Neural progenitor cell (in vitro differentiated cells): ENCODE data around the gene METRNL. TPM values are rescaled to one million over a fixed set of nuclear protein-coding genes. Genes with fewer than 3 reads are reported as not detected.

Source experiments
- DNase-seq: peaks from one replicate; pipeline ENCODE4 v3.0.0-alpha.2; 2016; ENCODE audit warnings: low spot score
- H2AFZ ChIP-seq: fragments of 200-600 bp; sonication (generic); replicated peaks from 2 replicates; pipeline ENCODE4 v1.6.1; 2016; ENCODE audit warnings: antibody characterized with exemption
- H3F3A ChIP-seq: fragments of 200-600 bp; sonication (generic); 2 replicates; pipeline ENCODE4 v1.6.1; 2016; ENCODE audit warnings: antibody characterized with exemption, low read depth
- H3K27ac ChIP-seq: fragments of 200-600 bp; sonication (generic); 2 replicates; pipeline ENCODE4 v1.5.1; 2016; ENCODE audit warnings: mild to moderate bottlenecking
- H3K27me3 ChIP-seq: fragments of 200-600 bp; sonication (generic); 2 replicates; pipeline ENCODE4 v1.6.1; 2016; ENCODE audit warnings: mild to moderate bottlenecking, moderate library complexity
- H3K36me3 ChIP-seq: fragments of 200-600 bp; sonication (generic); 2 replicates; pipeline ENCODE4 v1.5.1; 2016
- H3K4me1 ChIP-seq: fragments of 200-600 bp; sonication (generic); 2 replicates; pipeline ENCODE4 v1.6.1; 2016; ENCODE audit warnings: mixed run types
- H3K4me2 ChIP-seq: fragments of 200-600 bp; sonication (generic); 2 replicates; pipeline ENCODE4 v1.6.1; 2016
- H3K4me3 ChIP-seq: fragments of 200-600 bp; sonication (generic); 2 replicates; pipeline ENCODE4 v1.5.1; 2016
- H3K79me2 ChIP-seq: fragments of 200-600 bp; sonication (generic); 2 replicates; pipeline ENCODE4 v1.6.1; 2016; ENCODE audit warnings: low read depth
- H3K9ac ChIP-seq: fragments of 200-600 bp; sonication (generic); 2 replicates; pipeline ENCODE4 v1.6.1; 2016
- H3K9me3 ChIP-seq: fragments of 200-600 bp; sonication (generic); 2 replicates; pipeline ENCODE4 v1.5.1; 2016; ENCODE audit warnings: low read depth
- H4K20me1 ChIP-seq: fragments of 200-600 bp; sonication (generic); 2 replicates; pipeline ENCODE4 v1.6.1; 2016; ENCODE audit warnings: low read depth
- H3K27ac Mint-ChIP-seq: 3 replicates; pipeline ENCODE4 v1.8.0; 2021; ENCODE audit warnings: mixed read lengths
- H3K27me3 Mint-ChIP-seq: 2 replicates; pipeline ENCODE4 v1.8.0; 2022; ENCODE audit warnings: low read depth, mild to moderate bottlenecking, inconsistent platforms, moderate library complexity, mixed read lengths; ENCODE audit not compliant: insufficient read depth
- H3K36me3 Mint-ChIP-seq: 3 replicates; pipeline ENCODE4 v1.8.0; 2021; ENCODE audit warnings: mixed read lengths
- H3K4me1 Mint-ChIP-seq: 3 replicates; pipeline ENCODE4 v1.8.0; 2021; ENCODE audit warnings: mixed read lengths
- H3K4me3 Mint-ChIP-seq: 3 replicates; pipeline ENCODE4 v1.8.0; 2021; ENCODE audit warnings: mild to moderate bottlenecking, moderate library complexity, mixed read lengths
- H3K9me3 Mint-ChIP-seq: 3 replicates; pipeline ENCODE4 v1.8.0; 2020; ENCODE audit warnings: mixed read lengths
- CTCF ChIP-seq: fragments of 200-600 bp; sonication (generic); IDR thresholded peaks from 2 replicates; pipeline ENCODE4 v1.5.1; 2017; ENCODE audit warnings: antibody characterized with exemption, mild to moderate bottlenecking
- EZH2 ChIP-seq: fragments of 200-600 bp; sonication (generic); IDR thresholded peaks from 2 replicates; pipeline ENCODE4 v1.6.1; 2017; ENCODE audit warnings: antibody characterized with exemption, mild to moderate bottlenecking, moderate library complexity
- EZH2phosphoT487 ChIP-seq: fragments of 200-600 bp; sonication (generic); IDR thresholded peaks from 2 replicates; pipeline ENCODE4 v1.6.1; 2017; ENCODE audit warnings: antibody characterized with exemption
- total RNA-seq: library from RNA; depleted of rRNA; stranded (reverse); fragments of >200 nt; gene quantifications from 2 replicates; pipeline ENCODE4 v1.2.3, GENCODE V29; 2015; ENCODE audit warnings: low replicate concordance

The METRNL gene
- total RNA-seq, 1 donor from 2014 or later = 3.6 TPM

DNA sequence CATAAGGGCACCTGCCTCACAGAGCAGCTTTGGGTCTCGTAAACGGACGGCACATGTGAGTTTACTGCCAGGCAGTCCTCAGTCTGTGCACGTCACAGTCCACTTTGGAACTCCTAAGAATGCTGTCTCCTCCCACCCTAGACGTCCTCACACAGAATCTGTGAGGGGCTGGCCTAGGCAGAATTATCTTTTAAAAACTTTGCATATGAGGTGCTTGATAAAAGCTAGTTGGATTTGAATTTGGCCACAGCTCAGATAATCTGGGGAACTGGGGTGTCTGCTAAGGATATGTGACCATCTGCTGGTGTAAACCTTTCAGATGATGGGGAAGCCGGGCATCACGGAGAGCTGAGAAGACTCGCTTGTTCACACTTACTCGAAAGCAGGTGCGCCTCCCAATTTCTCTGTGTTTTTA is 64.4 kb downstream of the METRNL start:
- Mint-ChIP-seq H3K4me3 (peak overlapping the region; percentile 3), H3K27ac (no peak overlapping the region), H3K4me1 (peaks cover 11% of the 10 kb centered on the region), H3K9me3 (peaks cover 30% of the 10 kb centered on the region), H3K27me3 (peaks cover 13% of the 10 kb centered on the region), H3K36me3 (no peaks in the 10 kb centered on the region)
- Histone ChIP-seq H3K27ac (no peak overlapping the region), H4K20me1 (no peaks in the 10 kb centered on the region), H3K79me2 (no peaks in the 10 kb centered on the region), H3K4me2 (no peak overlapping the region), H3K4me1 (peaks cover 12% of the 10 kb centered on the region), H2AFZ (no peak overlapping the region), H3K9ac (no peak overlapping the region), H3K9me3 (peaks cover 5% of the 10 kb centered on the region), H3K4me3 (no peak overlapping the region), H3K36me3 (no peaks in the 10 kb centered on the region), H3K27me3 (no peaks in the 10 kb centered on the region), H3F3A (no peaks in the 10 kb centered on the region)
- no peak for DNase-seq
- TF ChIP-seq CTCF (no peak), EZH2phosphoT487 (no peak), EZH2 (no peak)

Other genes with a start within 250 kb of the METRNL start
- gene ZNF750, start 239.6 kb upstream of the METRNL start, total RNA-seq = not detected in 2 replicates